ENCODE measurements around the gene STT3B.

The STT3B gene

DNA sequence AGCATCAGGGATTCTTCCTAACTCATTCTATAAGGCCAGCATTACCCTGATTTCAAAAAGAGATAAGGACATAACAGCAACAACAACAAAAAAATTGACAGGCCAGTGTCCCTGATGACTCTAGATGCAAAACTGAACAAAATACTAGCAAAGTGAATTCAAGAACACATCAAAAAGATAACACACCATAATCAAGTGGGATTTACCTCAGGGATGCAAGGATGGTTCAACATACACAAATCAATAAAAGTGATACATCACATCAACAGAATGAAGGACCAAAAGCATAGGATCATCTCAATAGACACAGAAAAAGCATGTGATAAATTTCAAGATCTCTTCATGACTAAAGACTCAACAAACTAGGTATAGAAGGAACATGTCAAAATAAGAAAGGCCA is 119.6 kb downstream of the STT3B start:
- DNase-seq (ENCODE audit: low spot score): no peak

DNA sequence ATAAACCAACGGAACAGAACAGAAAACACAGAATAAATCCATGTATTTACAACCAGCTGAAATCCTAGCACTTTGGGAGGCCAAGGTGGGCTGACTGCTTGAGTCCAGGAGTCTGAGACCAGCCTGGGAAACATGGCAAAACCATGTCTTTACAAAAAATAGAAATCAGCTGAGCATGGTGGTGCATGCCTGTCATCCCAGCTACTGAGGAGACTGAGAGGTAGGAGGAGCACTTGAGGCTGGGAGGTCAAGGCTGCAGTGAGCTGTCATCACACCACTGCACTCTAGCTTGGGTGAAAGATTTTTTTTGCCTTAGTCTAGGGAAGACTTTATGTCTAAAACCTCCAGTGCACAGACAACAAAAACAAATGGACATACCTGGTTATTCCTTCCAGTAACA is 120.7 kb downstream of the STT3B start:
- DNase-seq (ENCODE audit: low spot score): no peak

DNA sequence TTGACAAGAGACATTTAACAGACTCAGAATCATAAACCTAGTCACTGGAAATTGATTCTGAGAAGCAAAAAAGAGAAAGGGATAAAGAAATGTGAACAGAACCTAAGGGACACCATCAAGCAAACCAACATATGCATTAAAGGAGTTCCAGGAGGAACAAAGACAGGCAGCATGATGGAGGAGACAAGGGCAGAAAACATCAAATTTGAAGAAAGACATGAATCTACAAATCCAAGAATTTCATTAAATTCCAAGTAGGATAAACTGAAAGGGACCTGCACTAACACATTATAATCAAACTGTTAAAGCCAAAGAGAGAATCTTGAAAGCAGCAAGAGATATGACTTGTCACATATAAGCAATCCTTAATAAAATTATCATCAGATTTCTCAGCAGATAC is 122.3 kb downstream of the STT3B start:
- DNase-seq (ENCODE audit: low spot score): no peak

DNA sequence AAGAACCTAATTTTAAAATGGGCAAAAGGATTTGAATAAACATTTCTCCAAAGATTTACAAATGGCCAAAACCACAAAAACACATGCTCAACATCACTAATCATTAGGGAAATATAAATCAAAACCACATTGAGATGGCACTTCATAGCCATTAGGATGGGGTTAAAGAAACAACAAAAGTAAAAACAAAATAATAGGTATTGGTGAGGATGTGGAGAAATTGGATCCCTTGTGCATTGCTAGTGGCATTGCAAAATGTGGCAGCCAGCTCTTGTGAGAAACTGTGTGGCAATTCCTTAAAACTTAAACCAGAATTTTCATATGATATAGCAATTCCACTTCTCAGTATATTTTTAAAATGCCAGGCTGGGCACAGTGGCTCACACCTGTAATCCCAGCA is 126.5 kb downstream of the STT3B start:
- no peak for DNase-seq (ENCODE audit: low spot score)

DNA sequence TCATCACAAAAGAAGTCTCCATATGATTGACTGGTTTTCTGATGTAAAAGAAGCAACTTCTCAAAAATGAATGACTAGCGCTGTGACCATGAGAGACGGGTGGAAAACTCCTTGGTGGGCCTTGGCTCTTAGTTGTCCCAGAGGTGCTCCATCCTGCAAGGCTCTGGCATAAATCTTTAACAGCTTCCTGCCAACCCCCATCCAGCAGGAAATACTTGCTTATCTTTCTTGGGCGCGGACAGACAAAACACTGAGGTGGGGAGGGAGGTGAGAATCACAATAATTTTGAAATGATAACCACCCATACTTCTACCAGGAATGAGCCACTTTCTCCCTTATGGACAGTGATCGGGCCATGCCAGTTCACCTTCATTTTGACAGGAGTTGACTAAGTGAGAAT is 128.6 kb downstream of the STT3B start:
- no peak for DNase-seq (ENCODE audit: low spot score)

DNA sequence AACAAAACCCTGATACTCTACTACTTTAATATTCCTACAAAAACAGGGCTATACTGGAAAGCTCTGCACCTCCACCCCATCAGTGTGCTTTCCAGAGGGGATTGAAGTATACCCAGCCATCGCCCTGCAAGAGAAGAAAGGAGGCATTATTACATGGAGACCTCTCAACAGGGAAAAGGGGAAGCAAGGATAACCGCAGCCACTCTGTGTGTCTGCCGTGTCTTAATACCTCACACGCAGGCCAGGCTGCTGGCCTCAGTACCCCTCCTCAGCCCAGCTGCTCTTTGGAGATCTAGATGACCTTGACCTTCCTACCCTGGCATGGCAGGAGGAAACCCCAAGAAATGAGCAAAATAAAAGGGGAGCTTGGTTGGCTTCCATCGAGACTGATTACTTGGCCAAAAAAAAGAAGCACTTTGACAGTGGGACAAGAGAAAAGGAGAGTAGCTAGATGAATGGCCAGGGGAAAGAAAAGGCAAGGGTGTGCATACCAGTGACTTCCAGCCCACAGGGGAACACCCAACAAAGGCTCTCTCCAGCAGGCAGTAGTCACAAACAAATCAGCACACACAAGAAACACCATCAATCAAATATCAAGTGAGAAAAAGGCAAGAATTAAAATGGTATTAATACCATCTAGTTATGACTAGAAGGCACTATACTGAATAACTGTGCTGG is 129.4 kb downstream of the STT3B start:
- DNase-seq (ENCODE audit: low spot score): no peak

DNA sequence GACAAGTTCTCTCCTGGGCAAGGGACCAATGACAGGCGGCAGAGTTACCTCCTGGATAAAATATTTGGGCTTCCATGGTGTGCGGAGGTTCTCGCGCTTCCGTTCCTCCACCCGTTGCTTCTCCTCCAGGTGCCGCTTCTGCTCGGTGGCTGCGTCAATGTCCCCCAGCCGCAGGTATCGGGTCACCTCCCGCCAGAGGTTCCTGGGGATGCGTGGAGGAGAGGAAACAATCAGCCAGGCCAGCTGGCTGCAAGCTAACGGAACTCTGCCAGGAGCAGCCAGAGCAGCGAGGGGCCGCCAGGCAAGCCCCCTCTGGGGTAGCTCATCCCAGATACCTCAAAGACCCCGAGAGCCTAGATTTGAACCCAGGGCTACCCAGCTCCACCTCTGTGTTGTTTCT is 131.3 kb downstream of the STT3B start:
- no peak for DNase-seq (ENCODE audit: low spot score)

DNA sequence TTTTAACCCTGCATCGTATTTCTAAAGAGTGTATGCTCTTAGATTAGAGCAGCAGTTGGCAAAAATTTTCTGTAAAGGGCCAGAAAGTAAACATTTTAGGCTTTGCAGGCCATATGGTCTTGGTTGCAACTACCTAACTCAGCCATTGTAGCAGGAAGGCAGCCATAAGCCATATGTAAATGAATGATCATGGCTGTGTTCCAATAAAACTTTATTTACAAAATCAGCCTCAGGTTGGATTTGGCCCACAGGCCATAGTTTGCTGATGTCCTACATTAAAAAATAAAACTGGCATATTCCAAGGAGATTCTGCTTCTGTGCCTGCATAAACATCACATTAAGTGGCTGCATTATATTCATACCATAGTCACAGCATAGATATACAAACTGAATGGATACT is 134.9 kb downstream of the STT3B start:
- no peak for DNase-seq (ENCODE audit: low spot score)

DNA sequence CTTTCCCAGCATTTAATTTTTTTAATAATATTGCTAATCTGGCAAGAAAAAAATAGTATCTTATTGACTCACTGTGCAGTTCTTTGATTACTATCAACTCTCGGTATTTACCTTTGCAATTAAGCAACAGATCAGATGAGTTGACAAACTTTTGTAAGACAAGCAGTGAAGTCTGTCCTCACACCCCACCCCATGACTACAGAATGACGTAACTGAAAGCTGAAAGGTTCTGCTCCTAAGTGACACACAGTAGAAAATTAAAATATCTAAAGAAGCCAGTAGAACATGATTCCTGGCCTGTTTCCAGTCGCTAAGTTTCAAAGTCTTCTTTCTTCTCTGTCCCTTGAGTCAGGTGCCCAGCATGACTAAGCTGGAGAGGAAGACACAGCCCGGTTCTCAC is 135.5 kb downstream of the STT3B start:
- no peak for DNase-seq (ENCODE audit: low spot score)

DNA sequence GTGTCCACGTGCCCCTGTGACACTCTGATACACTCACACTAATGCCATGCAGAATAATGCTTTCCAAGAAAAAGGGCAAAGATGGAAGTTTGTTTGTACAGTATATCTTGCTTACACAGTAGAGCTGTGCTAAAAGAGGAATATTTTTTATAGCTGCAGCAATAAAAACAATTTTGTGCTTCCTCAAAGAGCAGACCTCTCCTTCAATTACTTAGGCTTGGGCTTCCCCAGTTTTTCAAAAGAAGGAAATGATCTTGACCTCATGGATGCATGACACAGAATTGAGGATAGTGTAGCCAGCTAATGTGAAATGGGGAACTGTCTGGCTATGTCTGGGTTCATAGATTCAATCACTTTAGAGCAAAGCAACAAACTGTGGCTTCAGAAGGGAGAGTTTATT is 137.4 kb downstream of the STT3B start:
- DNase-seq (ENCODE audit: low spot score): no peak

DNA sequence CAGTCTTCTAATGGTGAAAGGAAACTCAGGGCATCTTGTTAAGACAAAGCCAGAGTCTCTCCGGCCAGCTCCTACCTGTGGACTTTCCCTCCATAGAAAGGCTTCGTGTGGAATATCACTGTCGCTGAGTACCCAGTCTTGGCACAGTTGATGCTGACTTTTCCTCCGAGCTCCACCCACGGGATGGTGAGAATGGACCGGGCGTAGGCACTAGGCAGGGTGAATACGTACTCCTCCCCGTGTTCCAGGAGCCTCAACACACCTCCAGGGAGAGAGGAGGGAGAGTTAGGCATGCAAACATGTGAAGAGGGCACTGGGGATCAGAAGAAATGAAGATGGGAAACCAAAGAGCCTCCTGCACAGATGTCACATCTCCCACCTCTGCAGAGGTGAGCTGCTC is 138.0 kb downstream of the STT3B start:
- DNase-seq (ENCODE audit: low spot score): no peak

DNA sequence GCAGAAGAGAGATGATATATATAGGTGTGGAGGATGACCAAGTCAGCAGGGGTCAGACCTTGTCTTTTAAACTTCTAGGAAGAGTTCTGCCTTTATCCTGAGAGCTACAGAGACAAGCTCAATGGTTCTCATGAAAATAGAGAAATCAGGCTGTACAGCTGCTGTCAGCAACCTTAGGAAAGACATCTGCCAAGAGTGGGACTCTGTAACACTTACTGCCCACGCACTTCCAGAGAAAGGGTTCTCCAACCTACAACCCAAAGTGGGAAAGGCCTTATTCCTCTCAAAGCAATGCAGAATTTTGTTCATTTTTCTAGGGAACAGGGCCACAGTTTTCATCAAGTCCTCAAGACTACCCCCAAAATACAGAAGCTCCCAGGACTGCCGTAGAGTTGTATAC is 138.7 kb downstream of the STT3B start:
- no peak for DNase-seq (ENCODE audit: low spot score)

DNA sequence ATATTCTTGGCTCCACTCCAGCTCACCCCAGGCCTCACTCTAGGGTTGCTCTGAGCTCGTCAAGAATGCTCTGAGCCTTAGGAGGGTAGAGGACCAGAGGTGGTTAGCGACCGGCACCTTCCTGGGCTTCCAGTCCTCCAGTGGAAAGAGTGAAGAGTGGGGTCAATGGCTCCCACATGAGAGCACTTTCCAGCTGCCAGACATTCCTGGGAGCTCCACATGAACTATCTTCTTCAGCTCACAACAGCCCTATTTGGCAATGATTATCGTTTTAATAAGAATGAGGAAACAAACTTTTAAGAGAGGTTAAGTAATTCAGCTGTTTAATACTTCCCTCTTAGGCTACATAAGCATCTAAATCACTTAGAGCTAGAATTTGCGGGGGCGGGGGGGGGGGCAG is 139.3 kb downstream of the STT3B start:
- no peak for DNase-seq (ENCODE audit: low spot score)

DNA sequence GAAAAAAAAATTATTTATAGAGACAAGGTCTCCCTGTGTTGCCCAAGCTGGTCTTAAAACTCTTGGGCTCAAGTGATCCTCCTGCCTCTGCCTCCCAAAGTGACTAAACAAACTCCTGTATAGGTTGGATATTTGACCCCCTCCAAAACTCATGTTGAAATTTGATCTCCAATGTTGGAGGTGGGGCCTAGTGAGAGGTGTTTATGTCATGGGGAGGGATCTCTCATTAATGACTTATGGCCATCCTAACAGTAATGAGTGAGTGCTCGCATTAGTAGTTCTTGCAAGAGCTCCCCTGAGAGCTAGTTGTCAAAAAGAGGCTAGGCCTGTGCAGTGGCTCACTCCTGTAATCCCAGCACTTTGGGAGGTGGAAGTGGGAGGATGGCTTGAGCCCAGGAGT is 141.2 kb downstream of the STT3B start:
- no peak for DNase-seq (ENCODE audit: low spot score)

DNA sequence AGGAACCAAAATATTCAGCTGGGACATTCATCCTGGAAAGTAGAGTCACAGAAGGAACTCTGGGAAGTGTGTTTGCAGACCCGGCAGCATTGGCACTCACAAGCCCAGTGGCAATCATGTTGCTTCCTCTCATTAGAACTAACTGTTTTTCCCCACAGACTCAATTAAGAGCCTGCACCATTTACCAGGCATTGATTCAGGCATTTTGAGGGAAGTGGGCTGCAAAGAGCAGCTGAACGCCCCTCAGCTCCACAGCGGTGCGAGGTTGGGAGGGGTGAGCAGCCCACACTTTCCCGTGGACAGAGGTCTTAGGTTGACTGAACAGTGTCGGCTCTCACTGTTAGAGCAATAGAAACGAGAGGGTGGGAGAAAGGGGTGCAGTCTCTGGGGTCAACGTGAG is 143.8 kb downstream of the STT3B start:
- no peak for DNase-seq (ENCODE audit: low spot score)

DNA sequence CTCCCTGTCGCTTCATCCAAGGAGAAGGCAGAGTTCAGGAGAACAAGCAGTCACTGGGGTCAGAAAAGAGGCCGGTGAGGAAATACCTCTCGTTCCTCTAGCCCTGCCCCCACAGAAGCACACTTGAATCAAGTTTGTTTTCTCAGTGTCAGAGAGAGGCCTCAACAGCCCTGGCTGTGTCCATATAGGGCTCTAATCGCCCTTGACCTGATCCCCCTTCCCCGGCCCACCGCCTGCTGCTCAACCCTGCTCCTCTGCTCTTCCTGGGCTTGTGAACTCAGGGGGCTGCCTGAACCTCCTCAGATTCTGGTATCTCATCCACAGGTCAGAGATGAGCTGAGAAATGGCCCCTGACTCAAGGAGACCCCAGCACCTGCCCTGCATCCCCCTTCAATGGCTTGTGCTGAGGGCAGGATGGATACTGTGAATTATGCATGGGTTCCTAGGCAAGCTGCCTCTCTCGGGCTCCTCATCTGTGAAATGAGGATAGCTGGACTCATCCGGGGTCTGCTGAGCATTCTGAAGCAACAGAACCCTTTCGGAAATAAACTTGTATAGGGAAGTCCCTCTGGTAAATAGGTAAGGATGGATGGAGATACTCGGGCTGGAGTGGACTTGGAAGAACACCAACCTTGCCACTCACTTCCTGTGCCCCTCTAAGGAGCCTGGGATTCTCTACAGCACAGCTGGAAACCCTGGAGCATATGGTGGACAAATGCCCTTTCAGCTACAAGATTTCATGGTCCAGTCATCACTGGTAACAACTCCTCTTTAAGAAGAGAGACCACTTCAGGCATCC is 147.5 kb downstream of the STT3B start:
- no peak for DNase-seq (ENCODE audit: low spot score)
